ENCODE results near the gene SMYD2. TPM values are rescaled to one million over a fixed set of nuclear protein-coding genes. Genes with fewer than 3 reads are reported as not detected.
"Not testable (repeated sequence)": the region's sequence is repeated elsewhere in the genome, so short reads cannot be mapped to it uniquely, and the experiment has no call there.

Gene SMYD2
- polyA plus RNA-seq, 1 donor from 2014 or later: 32.4 TPM

DNA sequence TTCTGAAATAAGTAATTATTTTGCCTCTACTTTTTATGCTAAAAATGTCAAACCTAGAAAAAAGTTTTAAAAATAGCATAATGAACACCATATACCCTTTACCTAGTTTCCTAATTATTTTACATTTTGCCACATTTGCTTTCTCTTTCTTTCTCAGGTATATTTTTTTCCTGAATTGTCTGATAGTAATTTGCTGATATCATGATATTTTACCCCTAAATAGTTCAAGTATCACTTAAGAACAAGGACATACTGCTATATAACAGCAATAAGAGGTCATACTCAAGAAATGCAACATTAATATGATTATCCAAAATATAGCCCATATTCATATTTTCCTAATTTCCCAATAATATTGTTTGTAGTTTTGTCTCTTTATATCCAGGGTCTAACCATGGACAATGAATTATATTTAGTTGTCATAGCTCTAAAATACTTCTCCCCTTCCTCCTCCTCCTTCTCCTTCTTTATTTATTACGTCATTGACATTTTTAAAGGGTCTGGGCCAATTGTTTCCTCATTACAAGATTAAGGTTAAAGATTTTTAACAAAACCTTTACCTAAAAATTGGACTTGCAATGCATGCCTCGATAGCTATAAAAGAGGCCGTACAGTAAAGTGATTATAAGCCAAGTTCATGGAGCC is 20.3 kb upstream of the SMYD2 start:
- Mint-ChIP-seq H3K27ac (no peak overlapping the region), H3K36me3 (no peaks in the 10 kb centered on the region), H3K4me1 (peaks cover 0 to 4% (median 2%) of the 10 kb centered on the region in 3 donors), H3K27me3 (peaks cover 44% of the 10 kb centered on the region), H3K9me3 (peaks cover 0 to 2% (median 0%) of the 10 kb centered on the region in 3 donors), H3K4me3 (no peak overlapping the region)

GRCh38 chr1:214261206-214262123 is 19.5 kb upstream of the SMYD2 start:
- H3K27me3 Mint-ChIP-seq: peaks cover 46% of the 10 kb centered on the region

GRCh38 chr1:214264196-214264595 is 16.8 kb upstream of the SMYD2 start:
- Mint-ChIP-seq H3K4me1 (peaks cover 0 to 4% (median 2%) of the 10 kb centered on the region in 3 donors), H3K27ac (no peak overlapping the region), H3K4me3 (no peak overlapping the region), H3K27me3 (peaks cover 35% of the 10 kb centered on the region), H3K9me3 (no peaks in the 10 kb centered on the region), H3K36me3 (no peaks in the 10 kb centered on the region)

More at GRCh38 chr1:214261206-214262123, 19.5 kb upstream of the SMYD2 start:
- Mint-ChIP-seq H3K4me3 (no peak overlapping the region), H3K4me1 (peaks cover 0 to 4% (median 2%) of the 10 kb centered on the region in 3 donors), H3K36me3 (no peaks in the 10 kb centered on the region), H3K9me3 (no peaks in the 10 kb centered on the region), H3K27ac (no peak overlapping the region)

- no peak overlapping the region for H3K4me3 Mint-ChIP-seq
- peaks cover 0 to 4% (median 2%) of the 10 kb centered on the region in 3 donors for H3K4me1 Mint-ChIP-seq
- H3K36me3 Mint-ChIP-seq: no peaks in the 10 kb centered on the region
- H3K9me3 Mint-ChIP-seq: no peaks in the 10 kb centered on the region
- H3K27me3 Mint-ChIP-seq: peaks cover 35% of the 10 kb centered on the region
- no peak overlapping the region for H3K27ac Mint-ChIP-seq
Observed at GRCh38 chr1:214264976-214265375, 16.0 kb upstream of the SMYD2 start.

DNA sequence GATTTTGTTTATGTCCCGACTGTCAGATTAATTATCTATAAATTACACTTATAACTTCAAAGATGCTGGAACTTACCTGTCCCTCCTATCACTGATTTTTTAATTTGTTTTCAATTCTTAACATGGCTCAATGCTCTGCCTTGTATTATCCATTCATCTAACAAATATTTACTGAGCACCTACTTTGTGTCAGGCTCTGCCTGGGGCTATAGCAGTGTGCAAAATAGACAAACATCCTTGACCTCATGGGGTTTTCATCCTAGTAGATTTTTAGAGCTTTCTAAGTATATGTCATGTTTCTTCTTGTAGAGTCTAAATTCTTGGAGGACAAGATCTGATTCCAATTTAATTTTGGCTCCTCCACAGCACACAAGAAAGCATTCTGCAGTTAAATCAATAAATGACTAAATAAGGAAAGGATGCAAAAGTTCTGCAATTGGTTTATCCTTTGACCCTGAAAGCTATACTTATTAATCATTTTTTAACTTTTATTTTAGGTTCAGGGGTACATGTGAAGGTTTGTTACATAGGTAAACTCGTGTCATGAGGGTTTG is 10.8 kb upstream of the SMYD2 start:
- no peak overlapping the region for H3K27ac Mint-ChIP-seq
- H3K4me3 Mint-ChIP-seq: no peak overlapping the region
- peaks cover 15% of the 10 kb centered on the region for H3K27me3 Mint-ChIP-seq
- H3K9me3 Mint-ChIP-seq: no peaks in the 10 kb centered on the region
- no peaks in the 10 kb centered on the region for H3K4me1 Mint-ChIP-seq
- H3K36me3 Mint-ChIP-seq: no peaks in the 10 kb centered on the region

DNA sequence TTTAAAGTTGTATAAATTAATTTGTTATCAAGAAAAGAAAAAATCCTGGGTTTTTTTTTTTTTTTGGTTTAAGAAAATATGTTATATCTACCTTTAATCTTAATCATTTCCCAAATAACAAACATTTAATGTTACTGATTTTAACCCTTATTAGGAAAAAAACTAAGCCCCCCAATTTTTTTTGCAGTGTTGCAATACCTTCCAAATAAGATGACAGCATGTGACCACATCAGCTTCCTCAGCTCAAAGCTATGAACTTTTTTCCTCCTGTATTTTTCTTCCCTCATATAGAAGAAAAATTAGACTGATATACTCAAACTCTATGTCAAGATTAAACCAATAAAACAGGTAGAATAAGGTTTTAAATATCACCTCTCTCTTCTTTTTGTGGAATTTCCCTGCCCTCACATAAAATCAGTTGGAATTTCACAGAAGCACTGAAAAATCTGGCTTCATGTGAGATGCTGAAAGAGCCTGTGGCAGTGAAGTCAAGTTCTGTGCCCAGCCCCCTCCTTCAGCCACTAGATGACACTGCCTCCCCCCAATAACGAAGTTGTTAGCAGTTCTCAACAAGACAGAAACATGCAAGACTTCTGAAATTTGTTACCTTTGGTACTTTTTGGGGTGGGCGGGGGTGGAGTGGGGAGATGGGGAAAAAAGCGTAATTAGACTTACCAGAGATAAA is 9.6 kb upstream of the SMYD2 start:
- peaks cover 9% of the 10 kb centered on the region for H3K27me3 Mint-ChIP-seq
- no peaks in the 10 kb centered on the region for H3K4me1 Mint-ChIP-seq
- H3K36me3 Mint-ChIP-seq: no peaks in the 10 kb centered on the region
- no peak overlapping the region for H3K4me3 Mint-ChIP-seq
- H3K27ac Mint-ChIP-seq: no peak overlapping the region
- no peaks in the 10 kb centered on the region for H3K9me3 Mint-ChIP-seq

DNA sequence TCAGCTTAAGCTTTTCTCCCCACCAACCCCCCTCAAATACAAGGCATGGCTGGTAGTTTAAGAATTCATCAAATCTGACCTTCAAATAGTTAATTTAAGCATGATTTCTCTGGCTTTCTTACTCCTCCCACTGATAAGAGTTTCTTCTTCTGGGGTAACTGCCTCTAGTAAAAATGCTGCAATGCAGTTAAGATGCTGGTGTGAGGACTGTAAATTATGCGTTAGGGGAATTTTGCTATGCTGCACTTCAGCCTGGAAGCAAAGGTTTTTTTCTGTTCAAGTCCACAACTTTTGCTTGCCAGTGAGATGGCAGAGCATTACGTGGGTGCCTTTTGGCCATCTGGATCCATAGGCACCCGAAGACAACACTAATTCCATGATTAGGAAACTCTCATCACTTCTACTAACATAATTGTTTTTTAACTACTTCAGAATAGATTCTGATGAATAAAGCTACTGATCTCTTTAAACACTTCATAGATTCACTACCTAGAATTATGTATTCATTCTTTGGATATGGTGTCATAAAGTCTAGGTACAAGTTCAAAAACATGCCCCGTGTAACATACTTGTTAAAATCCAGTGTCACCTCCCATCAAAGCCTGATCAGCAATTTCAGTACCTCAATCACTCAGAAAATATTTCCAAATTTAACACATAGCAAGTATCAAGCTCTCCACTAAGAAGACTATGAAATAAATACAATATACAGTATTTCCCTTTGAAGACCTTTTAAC is 8.8 kb upstream of the SMYD2 start:
- Mint-ChIP-seq H3K4me3 (no peak overlapping the region), H3K27me3 (peaks cover 9% of the 10 kb centered on the region), H3K9me3 (peaks cover 0 to 2% (median 0%) of the 10 kb centered on the region in 3 donors), H3K4me1 (peaks cover 0 to 1% (median 0%) of the 10 kb centered on the region in 3 donors), H3K36me3 (no peaks in the 10 kb centered on the region), H3K27ac (no peak overlapping the region)

DNA sequence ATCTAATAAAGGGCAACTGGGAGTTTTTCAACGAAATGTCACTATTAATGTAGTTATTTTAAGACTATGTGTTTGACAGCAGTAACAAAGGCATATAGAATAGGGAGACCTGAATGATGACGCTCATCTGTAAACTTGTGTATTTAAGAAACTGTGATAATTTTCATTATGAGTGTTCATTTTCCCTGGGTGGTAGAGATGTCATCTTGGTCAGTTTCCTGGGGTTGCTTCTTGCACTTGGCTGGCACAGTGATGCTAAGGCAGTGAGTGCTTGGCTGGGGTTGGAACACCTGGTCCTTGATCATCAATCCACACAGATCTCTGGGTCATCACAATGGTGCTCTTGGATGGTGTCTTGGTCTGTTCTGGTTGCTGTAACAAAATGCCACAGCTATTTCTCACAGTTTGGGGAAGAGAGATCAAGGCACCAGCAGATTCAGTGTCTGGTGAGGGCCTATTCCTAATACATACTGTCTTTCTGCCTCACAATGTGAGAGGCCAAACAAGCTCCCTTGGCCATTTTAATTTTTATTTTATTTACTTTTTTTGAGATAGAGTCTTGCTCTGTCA is 7.9 kb upstream of the SMYD2 start:
- no peak overlapping the region for H3K27ac Mint-ChIP-seq
- no peak overlapping the region for H3K4me3 Mint-ChIP-seq
- peaks cover 0 to 1% (median 0%) of the 10 kb centered on the region in 3 donors for H3K4me1 Mint-ChIP-seq
- H3K9me3 Mint-ChIP-seq: peaks cover 0 to 2% (median 0%) of the 10 kb centered on the region in 3 donors
- no peaks in the 10 kb centered on the region for H3K36me3 Mint-ChIP-seq
- peaks cover 9% of the 10 kb centered on the region for H3K27me3 Mint-ChIP-seq

- not testable (repeated sequence) for H3K9me3 Mint-ChIP-seq, H3K36me3 Mint-ChIP-seq
- H3K4me1 Mint-ChIP-seq: peaks cover 4 to 13% (median 9%) of the 10 kb centered on the region in 3 donors
Observed at GRCh38 chr1:214275700-214276099, 5.3 kb upstream of the SMYD2 start.

GRCh38 chr1:214276786-214277185 is 4.2 kb upstream of the SMYD2 start:
- Mint-ChIP-seq H3K4me1 (peaks cover 5 to 15% (median 12%) of the 10 kb centered on the region in 3 donors), H3K27me3 (no peaks in the 10 kb centered on the region), H3K27ac (peak overlapping the region in 1 of 3 donors; percentile 79), H3K36me3 (no peaks in the 10 kb centered on the region), H3K4me3 (no peak overlapping the region), H3K9me3 (peaks cover 0 to 2% (median 0%) of the 10 kb centered on the region in 3 donors)

More at GRCh38 chr1:214275700-214276099, 5.3 kb upstream of the SMYD2 start:
- H3K27ac Mint-ChIP-seq, H3K27me3 Mint-ChIP-seq, H3K4me3 Mint-ChIP-seq: not testable (repeated sequence)

DNA sequence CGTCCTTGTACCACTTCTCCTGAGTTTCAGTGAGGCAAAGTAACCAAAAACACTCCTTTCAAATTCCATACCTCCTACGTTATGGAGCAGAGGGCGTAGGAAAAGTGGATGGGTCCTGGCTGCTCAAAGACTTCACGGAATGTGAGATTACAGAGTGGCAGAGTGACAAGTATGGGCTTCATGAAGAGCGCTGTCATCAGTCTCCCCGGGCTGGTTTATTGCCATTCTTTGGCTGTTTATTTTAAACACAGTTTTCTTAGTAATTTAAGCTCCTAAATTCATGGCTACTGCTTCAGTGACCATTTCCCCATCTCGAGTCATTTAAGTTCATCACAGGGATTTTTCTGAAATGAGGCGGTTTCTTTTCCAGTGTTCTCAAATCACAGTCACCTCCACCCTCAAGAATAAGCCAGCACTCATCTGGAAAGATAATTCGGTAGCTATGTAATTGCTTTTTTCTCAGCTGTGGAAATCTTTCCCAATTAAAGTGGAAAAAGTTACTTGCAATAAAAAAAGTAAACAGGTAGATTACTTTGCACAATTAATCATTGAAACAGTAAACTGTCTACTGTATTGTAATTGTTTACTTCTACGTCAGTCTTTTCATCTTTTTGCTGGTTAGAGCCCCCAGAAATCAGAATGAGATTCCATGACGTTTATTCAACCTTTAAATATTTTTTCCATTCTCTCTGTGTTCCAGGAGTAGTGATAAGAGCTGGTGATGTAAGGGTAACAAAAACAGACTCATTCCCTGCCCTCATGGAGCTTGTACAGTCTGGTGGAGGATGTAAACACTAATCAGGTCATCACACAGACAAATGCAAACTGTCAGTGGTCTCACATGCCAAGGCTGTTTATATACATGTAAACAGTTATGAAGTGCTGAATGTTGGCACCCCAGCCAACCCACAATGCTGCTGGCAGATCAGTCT is 3.0 kb upstream of the SMYD2 start:
- Mint-ChIP-seq H3K27me3 (no peaks in the 10 kb centered on the region), H3K4me1 (peaks cover 11 to 27% (median 16%) of the 10 kb centered on the region in 3 donors), H3K36me3 (no peaks in the 10 kb centered on the region), H3K4me3 (peak overlapping the region in 1 of 4 donors; percentile 46), H3K27ac (no peak overlapping the region), H3K9me3 (peaks cover 0 to 2% (median 0%) of the 10 kb centered on the region in 3 donors)

DNA sequence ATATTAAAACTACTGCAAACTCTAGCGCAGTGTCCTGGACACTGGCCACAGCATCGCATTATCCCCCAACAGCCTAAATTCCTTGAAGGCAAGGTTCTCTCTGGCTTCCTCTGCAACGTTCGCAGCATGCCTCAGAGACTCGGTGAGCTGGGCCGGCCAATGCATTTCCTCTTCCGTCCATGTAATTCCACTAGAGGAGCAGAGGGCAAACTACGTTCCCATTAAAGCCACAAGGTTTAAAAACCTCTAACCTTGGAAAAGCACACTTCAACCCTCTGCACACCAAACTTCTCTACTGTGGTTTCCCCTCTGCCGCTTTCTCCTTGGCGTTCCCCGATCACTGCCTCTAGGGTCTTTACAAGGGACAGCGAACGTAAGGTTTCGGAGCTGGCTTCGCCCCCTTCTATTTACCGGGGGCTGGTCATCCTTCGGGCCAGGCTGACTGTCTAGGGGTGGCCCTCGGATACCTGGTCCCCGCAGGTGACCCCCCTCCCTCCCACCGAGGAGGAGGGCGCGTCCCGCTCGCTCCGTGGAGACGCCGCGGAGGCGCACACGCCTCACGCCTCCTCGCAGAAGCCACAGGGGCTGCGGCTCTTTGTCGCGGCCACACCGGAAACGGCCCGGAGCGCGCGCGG is 456 bp upstream of the SMYD2 start:
- Mint-ChIP-seq H3K4me3 (peak overlapping the region; percentile 72 to 96 (median 88)), H3K36me3 (no peaks in the 10 kb centered on the region), H3K27ac (peak overlapping the region; percentile 41 to 93 (median 47)), H3K9me3 (peaks cover 0 to 2% (median 0%) of the 10 kb centered on the region in 3 donors), H3K4me1 (peaks cover 15 to 32% (median 21%) of the 10 kb centered on the region in 3 donors), H3K27me3 (no peaks in the 10 kb centered on the region)
